Endothelial cell of hepatic sinusoid (primary cell): ENCODE results near the gene MMP10.

Experiments used
- in situ Hi-C: cut with HindIII; loops from 2 replicates; pipeline ENCODE4 v1.10.0; 2017; ENCODE audit warnings: low sequenced_read_pairs

MMP10 gene

GRCh38 chr11:102780491-102780918 is at the start of gene MMP10:
TSS of gene MMP10 (minus strand) at chr11:102780628. CDS start at chr11:102780591, 37 bp downstream.
- in situ Hi-C loops, result loop anchor here (5.0 kb wide), 2 partner anchors 42 to 68 kb away; no protein-coding TSS in a partner anchor

GRCh38 chr11:102829316-102830000 is 49.0 kb upstream of the MMP10 start:
- in situ Hi-C loops, result no loop called here

GRCh38 chr11:102824556-102824955 is 44.1 kb upstream of the MMP10 start:
- in situ Hi-C loops, result loop anchor here (5.0 kb wide), 1 partner anchor 42 kb away; the partner anchor contains the start of gene MMP10

GRCh38 chr11:102819491-102819890 is 39.1 kb upstream of the MMP10 start:
- in situ Hi-C loops, result no loop called here

GRCh38 chr11:102813484-102813883 is 33.1 kb upstream of the MMP10 start:
- in situ Hi-C loops, result no loop called here

- in situ Hi-C loops, result no loop called here
Measured at GRCh38 chr11:102812188-102812587, 31.8 kb upstream of the MMP10 start.

GRCh38 chr11:102810950-102811660 is 30.7 kb upstream of the MMP10 start:
- in situ Hi-C loops, result no loop called here

GRCh38 chr11:102809971-102810370 is 29.5 kb upstream of the MMP10 start:
- in situ Hi-C loops, result no loop called here

GRCh38 chr11:102807921-102808320 is 27.5 kb upstream of the MMP10 start:
- in situ Hi-C loops, result no loop called here

GRCh38 chr11:102806296-102806695 is 25.9 kb upstream of the MMP10 start:
- in situ Hi-C loops, result no loop called here

GRCh38 chr11:102802341-102802740 is 21.9 kb upstream of the MMP10 start:
- in situ Hi-C loops, result no loop called here

GRCh38 chr11:102800767-102801166 is 20.3 kb upstream of the MMP10 start:
- in situ Hi-C loops, result no loop called here

- in situ Hi-C loops, result no loop called here
Measured at GRCh38 chr11:102799681-102800340, 19.4 kb upstream of the MMP10 start.

GRCh38 chr11:102798012-102798746 is 17.8 kb upstream of the MMP10 start, which contains the start of gene MMP1:
TSS of gene MMP1 (minus strand) at chr11:102798160. CDS start at chr11:102798092, 68 bp downstream.
- in situ Hi-C loops, result no loop called here

GRCh38 chr11:102794382-102794781 is 14.0 kb upstream of the MMP10 start:
- in situ Hi-C loops, result no loop called here

- in situ Hi-C loops, result no loop called here
Measured at GRCh38 chr11:102793677-102794290, 13.4 kb upstream of the MMP10 start.

GRCh38 chr11:102792604-102793003 is 12.2 kb upstream of the MMP10 start:
- in situ Hi-C loops, result no loop called here

- in situ Hi-C loops, result no loop called here
Measured at GRCh38 chr11:102791271-102792036, 11.0 kb upstream of the MMP10 start.

- in situ Hi-C loops, result no loop called here
Measured at GRCh38 chr11:102788334-102788995, 8.0 kb upstream of the MMP10 start.
